Neural cell (in vitro differentiated cells): ENCODE data around the gene PTPRD. TPM values are rescaled to one million over a fixed set of nuclear protein-coding genes. Genes with fewer than 3 reads are reported as not detected.

Experiments
- H2AFZ ChIP-seq: fragments of 200-600, 300-800 bp; sonication (generic), shearing (Covaris generic); 2 replicates; pipeline ENCODE4 v1.6.0; 2014; ENCODE audit warnings: low read depth, mild to moderate bottlenecking, antibody characterized with exemption, low read length, moderate library complexity
- H3F3A ChIP-seq: fragments of 200-600 bp; shearing (Covaris generic); 2 replicates; pipeline ENCODE4 v1.6.1; 2016; ENCODE audit warnings: mild to moderate bottlenecking, moderate library complexity, mixed read lengths, antibody characterized with exemption, low read length; ENCODE audit not compliant: insufficient read depth, poor library complexity, severe bottlenecking
- H3K27ac ChIP-seq: fragments of 200-600, 300-800 bp; sonication (generic), shearing (Covaris generic); 2 replicates; pipeline ENCODE4 v1.5.1; 2014; ENCODE audit warnings: mild to moderate bottlenecking, low read length, moderate library complexity
- H3K27me3 ChIP-seq: fragments of 300-800, 200-600 bp; sonication (generic), shearing (Covaris generic); 2 replicates; pipeline ENCODE4 v1.6.0; 2014; ENCODE audit warnings: mild to moderate bottlenecking, low read depth, low read length, moderate library complexity; ENCODE audit not compliant: insufficient read depth
- H3K36me3 ChIP-seq: fragments of 300-800, 200-600 bp; sonication (generic), shearing (Covaris generic); 2 replicates; pipeline ENCODE4 v1.5.1; 2014; ENCODE audit warnings: mild to moderate bottlenecking, antibody characterized with exemption, low read length, moderate library complexity; ENCODE audit not compliant: insufficient read depth
- H3K4me2 ChIP-seq: fragments of 300-800, 200-600 bp; sonication (generic), shearing (Covaris generic); 2 replicates; pipeline ENCODE4 v1.6.0; 2014; ENCODE audit warnings: mild to moderate bottlenecking, low read length
- H3K4me3 ChIP-seq: fragments of 300-800, 200-600 bp; sonication (generic), shearing (Covaris generic); 2 replicates; pipeline ENCODE4 v1.5.1; 2014; ENCODE audit warnings: mild to moderate bottlenecking, low read length, moderate library complexity
- H3K79me2 ChIP-seq: fragments of 200-600 bp; shearing (Covaris generic); replicated peaks from 2 replicates; pipeline ENCODE4 v1.6.0; 2014; ENCODE audit warnings: mild to moderate bottlenecking, low read length, moderate library complexity; ENCODE audit not compliant: insufficient read depth
- H3K9ac ChIP-seq: fragments of 300-800, 200-600 bp; sonication (generic), shearing (Covaris generic); 2 replicates; pipeline ENCODE4 v1.6.1; 2016; ENCODE audit warnings: mild to moderate bottlenecking, low read length, mixed read lengths
- H3K9me2 ChIP-seq: fragments of 200-600 bp; shearing (Covaris generic); 2 replicates; pipeline ENCODE4 v1.6.1; 2016; ENCODE audit warnings: mild to moderate bottlenecking, low read length, mixed read lengths; ENCODE audit not compliant: insufficient read depth
- H3K9me3 ChIP-seq: fragments of 200-600, 300-800 bp; sonication (generic), shearing (Covaris generic); 2 replicates; pipeline ENCODE4 v1.6.1; 2016; ENCODE audit warnings: mild to moderate bottlenecking, mixed run types, low read length, moderate library complexity, mixed read lengths
- H4K20me1 ChIP-seq: fragments of 200-600 bp; shearing (Covaris generic); 2 replicates; pipeline ENCODE4 v1.6.1; 2016; ENCODE audit warnings: mild to moderate bottlenecking, mixed run types; ENCODE audit not compliant: insufficient read depth
- CTCF ChIP-seq: fragments of 450-650 bp; IDR thresholded peaks from 2 replicates; pipeline ENCODE4 v1.5.1; 2014; ENCODE audit warnings: antibody characterized with exemption, mild to moderate bottlenecking, moderate library complexity; ENCODE audit not compliant: poor library complexity, severe bottlenecking
- EP300 ChIP-seq: fragments of 450-650 bp; conservative IDR thresholded peaks from 2 replicates; pipeline ENCODE4 v1.6.1; 2014; ENCODE audit warnings: antibody characterized with exemption, mild to moderate bottlenecking, moderate library complexity; ENCODE audit not compliant: poor library complexity, severe bottlenecking
- EZH2 ChIP-seq: fragments of 200-600, 300-800 bp; shearing (Covaris generic), sonication (generic); IDR thresholded peaks from 2 replicates; pipeline ENCODE4 v1.6.1; 2014; ENCODE audit warnings: antibody characterized with exemption, low read length, borderline replicate concordance, mild to moderate bottlenecking; ENCODE audit not compliant: insufficient read depth, poor library complexity, severe bottlenecking
- MXI1 ChIP-seq: fragments of 450-650 bp; conservative IDR thresholded peaks from 2 replicates; pipeline ENCODE4 v1.6.1; 2014; ENCODE audit warnings: antibody characterized with exemption, mild to moderate bottlenecking; ENCODE audit not compliant: poor library complexity, severe bottlenecking
- POLR2AphosphoS5 ChIP-seq: IDR thresholded peaks from 2 replicates; pipeline ENCODE4 v1.6.1; 2012
- RAD21 ChIP-seq: fragments of 450-650 bp; conservative IDR thresholded peaks from 2 replicates; pipeline ENCODE4 v1.6.1; 2014; ENCODE audit warnings: antibody characterized with exemption, mild to moderate bottlenecking, moderate library complexity
- REST ChIP-seq: IDR thresholded peaks from 2 replicates; pipeline ENCODE4 v1.6.1; 2012; ENCODE audit warnings: borderline replicate concordance
- SMC3 ChIP-seq: fragments of 450-650 bp; conservative IDR thresholded peaks from 2 replicates; pipeline ENCODE4 v1.6.1; 2014; ENCODE audit warnings: antibody characterized with exemption, mild to moderate bottlenecking, moderate library complexity; ENCODE audit not compliant: poor library complexity
- TAF1 ChIP-seq: IDR thresholded peaks from 2 replicates; pipeline ENCODE4 v1.6.1; 2012; ENCODE audit warnings: low read depth
- polyA plus RNA-seq: library from polyadenylated mRNA; depleted of rRNA; stranded (reverse); fragments of >200 nt; gene quantifications from 2 replicates; pipeline ENCODE4 v1.2.3, GENCODE V29; 2014

The PTPRD gene
- polyA plus RNA-seq, 1 donor from 2014 or later = 143 TPM

GRCh38 chr9:8653855-8654254, 1958.9 kb downstream of the PTPRD start:
- Histone ChIP-seq H4K20me1 (no peaks in the 10 kb centered on the region), H3K79me2 (peaks cover 4% of the 10 kb centered on the region), H3K27ac (no peak overlapping the region), H2AFZ (no peak overlapping the region), H3K4me2 (no peak overlapping the region), H3K36me3 (no peaks in the 10 kb centered on the region), H3K4me3 (no peak overlapping the region), H3F3A (no peaks in the 10 kb centered on the region), H3K9me2 (no peaks in the 10 kb centered on the region), H3K9ac (no peak overlapping the region), H3K9me3 (no peaks in the 10 kb centered on the region), H3K27me3 (no peaks in the 10 kb centered on the region)
- no peak for TF ChIP-seq RAD21

- Histone ChIP-seq H3K9me3 (no peaks in the 10 kb centered on the region), H3K9ac (no peak overlapping the region), H3K27me3 (no peaks in the 10 kb centered on the region), H3K4me3 (no peak overlapping the region), H4K20me1 (no peaks in the 10 kb centered on the region), H3K9me2 (no peaks in the 10 kb centered on the region), H2AFZ (no peak overlapping the region), H3K4me2 (no peak overlapping the region), H3K79me2 (peaks cover 9% of the 10 kb centered on the region), H3K27ac (no peak overlapping the region), H3F3A (no peaks in the 10 kb centered on the region), H3K36me3 (no peaks in the 10 kb centered on the region)
- TF ChIP-seq TAF1 (no peak), EZH2 (no peak), RAD21 (no peak), EP300 (no peak), CTCF (no peak), POLR2AphosphoS5 (no peak), SMC3 (no peak), MXI1 (no peak), REST (no peak)
Measured at GRCh38 chr9:8653111-8653510, 1959.7 kb downstream of the PTPRD start.

- Histone ChIP-seq H3K27me3 (no peaks in the 10 kb centered on the region), H2AFZ (no peak overlapping the region), H3K9ac (no peak overlapping the region), H3K9me2 (no peaks in the 10 kb centered on the region), H3K4me2 (no peak overlapping the region), H4K20me1 (no peaks in the 10 kb centered on the region), H3K79me2 (peaks cover 12% of the 10 kb centered on the region), H3K36me3 (no peaks in the 10 kb centered on the region), H3K9me3 (no peaks in the 10 kb centered on the region), H3K4me3 (peak overlapping the region; percentile 8), H3F3A (no peaks in the 10 kb centered on the region), H3K27ac (peak overlapping the region; percentile 6)
- TF ChIP-seq POLR2AphosphoS5 (peak; percentile 7), CTCF (no peak), MXI1 (no peak)
Measured at GRCh38 chr9:8652255-8652654, 1960.5 kb downstream of the PTPRD start.
